NCI-H2107 (cell line): ENCODE results near the gene ANTXRL.
"Not testable (repeated sequence)": the region's sequence is repeated elsewhere in the genome, so short reads cannot be mapped to it uniquely, and the experiment has no call there.

Source experiments
- DNase-seq: peaks from one replicate; lab custom pipeline; 2025; lab: John Stamatoyannopoulos, UW

Gene ANTXRL

DNA sequence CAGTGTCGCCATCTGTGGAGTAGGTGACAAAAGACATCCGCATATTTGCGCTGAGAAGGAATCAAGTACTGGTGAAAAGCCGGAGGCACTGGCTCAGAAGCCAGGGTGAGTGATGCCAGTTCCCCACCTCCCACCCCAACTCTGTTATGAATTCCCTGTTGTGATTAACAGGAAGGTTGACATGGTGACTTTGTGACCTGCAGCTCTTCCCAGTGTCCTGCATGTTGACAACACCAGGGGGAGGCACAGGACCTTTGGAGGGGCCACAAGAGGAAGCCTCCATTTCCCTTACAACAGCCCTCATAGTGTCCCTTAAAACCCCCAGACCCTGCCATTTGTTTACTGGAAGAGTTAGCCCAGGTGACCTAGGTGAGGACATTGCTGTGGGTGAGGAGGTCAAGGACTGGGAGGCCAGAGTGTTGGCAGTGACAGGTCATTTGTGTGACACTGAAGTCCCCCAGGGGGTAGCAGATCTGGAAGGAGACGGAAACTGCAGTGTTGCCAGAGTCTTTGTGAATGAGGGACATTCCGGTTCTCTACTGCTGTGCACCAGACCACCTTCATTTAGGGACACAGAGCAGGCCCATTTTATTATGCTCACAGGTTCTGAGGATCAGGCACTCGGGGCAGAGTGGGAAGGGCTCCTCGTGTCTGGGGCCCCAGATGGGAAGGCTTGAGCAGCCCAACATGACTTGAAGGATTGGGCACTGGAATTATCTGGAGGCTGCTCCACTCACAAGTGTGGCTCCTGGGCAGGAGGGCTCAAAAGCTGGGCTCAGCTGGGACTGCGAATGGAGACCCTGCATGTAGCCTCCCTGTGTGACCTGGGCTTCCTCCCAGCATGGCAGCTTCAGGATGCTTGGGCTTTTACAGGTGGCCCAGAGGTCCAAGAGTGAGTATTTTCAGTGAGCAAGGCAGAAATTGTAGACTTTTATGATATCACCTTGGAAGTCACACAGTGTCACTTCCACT, 13.0 kb upstream of the ANTXRL start:
- no peak for DNase-seq

DNA sequence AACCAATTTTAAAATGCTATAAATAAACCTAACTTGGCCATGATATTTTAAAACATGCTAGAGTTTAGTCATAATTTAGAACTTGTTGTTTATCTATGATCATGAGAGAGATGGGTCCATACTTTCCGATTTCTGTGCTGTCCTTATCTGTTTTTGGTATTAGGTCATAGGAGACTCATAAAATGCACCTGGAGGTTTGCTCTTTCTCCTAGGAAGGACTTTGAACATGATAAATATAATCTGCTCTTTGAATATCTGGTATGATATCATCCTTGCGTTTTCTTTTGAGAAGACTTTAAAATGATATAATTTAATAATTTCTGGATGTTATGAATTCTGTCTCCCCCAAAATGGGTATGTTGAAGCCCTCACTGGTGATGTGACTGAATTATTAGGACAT, 9.0 kb upstream of the ANTXRL start:
- DNase-seq, result no peak

GRCh38 chr10:46282421-46282831, 4.4 kb upstream of the ANTXRL start:
- DNase-seq, result not testable (repeated sequence)

GRCh38 chr10:46282842-46283574, 3.8 kb upstream of the ANTXRL start:
- no peak for DNase-seq

DNA sequence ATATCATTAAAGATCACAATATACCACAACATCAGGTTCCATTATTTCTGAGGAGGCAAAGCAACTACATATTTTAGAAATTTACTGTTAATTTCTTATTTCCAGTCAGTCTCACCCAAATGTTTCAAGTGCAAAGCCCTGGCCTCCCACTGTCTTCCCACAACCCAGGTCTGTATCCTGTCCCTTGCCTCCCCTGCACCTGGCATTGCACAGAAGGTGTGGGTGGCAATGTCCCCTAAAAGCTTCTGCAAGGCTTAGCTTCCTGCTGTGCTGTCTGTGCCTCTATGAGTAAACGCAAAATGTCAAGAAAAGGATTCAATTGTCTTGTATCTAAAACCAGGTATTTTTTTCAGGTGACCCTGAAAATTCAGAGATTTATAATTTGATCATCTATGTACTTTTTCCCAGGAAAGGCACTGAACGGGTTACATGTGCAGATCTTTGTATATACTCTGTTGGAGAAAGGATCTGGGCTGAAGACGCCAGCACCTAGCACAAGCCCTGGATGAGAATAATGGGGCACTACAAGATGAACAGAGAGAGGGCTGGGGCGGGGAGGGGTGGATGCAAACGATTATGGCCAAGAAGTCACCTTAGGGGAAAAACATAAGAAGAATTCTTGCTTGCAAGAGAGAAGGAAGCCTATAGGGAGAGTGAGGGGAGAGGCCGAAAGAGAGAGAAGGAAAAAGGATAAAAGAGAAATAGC, 3.1 kb upstream of the ANTXRL start:
- DNase-seq, result no peak

- DNase-seq, result no peak
Measured at GRCh38 chr10:46284286-46285229, 2.2 kb upstream of the ANTXRL start.

- no peak for DNase-seq
Measured at GRCh38 chr10:46285300-46285699, 1.5 kb upstream of the ANTXRL start.

DNA sequence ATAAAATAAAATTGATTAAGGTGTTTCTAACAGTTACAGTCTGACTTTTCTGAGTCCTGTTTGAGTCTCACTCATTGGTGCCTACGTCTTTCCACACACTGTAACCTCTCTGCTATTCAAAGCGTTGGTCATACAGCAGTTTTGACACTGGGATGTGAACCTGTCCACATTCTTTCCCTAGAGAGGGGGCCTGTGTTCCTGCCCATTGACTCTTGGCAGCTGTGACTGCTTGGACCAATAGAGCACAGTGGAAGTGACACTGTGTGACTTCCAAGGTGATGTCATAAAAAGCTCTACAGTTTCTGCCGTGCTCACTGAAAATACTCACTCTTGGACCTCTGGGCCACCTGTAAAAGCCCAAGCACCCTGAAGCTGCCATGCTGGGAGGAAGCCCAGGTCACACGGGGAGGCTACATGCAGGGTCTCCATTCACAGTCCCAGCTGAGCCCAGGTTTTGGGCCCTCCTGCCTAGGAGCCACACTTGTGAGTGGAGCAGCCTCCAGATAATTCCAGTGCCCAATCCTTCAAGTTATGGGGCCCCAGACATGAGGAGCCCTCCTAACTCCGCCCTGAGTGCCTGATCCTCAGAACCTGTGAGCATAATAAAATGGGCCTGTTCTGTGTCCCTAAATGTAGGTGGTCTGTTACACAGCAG, 704 bp upstream of the ANTXRL start:
- no peak for DNase-seq

DNA sequence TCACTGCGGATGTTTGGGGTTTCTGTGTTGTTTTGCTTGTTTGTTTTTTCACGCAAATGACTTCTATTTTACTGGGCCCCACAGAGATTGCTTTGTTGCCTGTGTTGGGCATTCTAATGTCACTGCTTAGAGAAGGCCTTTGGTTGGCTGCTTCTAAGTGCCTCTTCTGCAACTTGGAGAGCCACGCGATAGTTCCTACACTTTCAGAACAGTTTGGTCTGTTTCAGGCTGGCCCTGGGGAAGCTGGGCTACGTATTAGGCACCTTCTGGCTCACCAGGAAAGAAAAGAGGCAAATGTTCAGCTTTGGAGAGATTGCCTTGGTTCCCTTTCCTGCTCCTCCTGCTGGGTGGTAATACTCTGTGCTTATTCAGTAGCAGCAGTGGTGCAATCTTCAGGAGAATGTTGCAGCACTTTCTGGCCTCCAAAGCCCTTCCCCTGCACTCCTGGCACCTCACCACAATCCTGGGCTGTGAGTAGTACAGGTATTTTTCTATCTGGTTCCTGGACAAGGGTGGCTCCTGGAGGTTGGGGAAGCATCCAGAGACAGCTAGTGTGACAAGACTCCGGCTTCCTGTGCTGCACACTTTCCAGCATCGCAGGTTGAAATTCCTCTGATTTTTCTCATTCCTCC, 1.2 kb downstream of the ANTXRL start:
- DNase-seq, result no peak

DNA sequence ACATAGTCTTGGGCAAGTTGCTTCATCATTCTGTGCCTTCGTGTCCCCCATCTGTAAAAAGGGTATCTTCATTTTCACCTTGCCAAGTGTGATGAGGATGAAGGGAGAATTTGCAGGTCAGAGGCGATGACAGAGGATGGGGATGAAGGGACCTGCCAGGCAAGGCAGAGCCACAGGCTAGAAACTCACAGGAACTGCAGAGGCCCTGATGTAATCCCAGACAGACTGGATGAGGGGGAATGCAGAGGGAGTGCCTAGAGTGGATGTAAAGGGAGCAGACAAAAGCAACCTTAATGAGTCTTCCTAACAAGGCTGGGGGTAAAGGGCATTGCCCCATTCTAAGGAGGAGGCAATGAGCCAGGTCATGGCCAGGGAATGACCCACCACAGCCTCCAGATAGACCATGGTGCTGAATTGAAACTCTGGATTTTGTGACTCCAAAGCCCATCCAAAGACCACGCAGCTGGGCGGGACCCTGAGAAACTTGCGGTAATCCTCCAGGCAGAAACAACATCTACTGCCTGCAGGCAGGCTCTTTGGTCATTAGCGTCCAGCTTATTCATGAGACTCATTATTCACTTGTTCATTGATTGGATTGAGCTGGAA, 1.9 kb downstream of the ANTXRL start:
- DNase-seq, result no peak

DNA sequence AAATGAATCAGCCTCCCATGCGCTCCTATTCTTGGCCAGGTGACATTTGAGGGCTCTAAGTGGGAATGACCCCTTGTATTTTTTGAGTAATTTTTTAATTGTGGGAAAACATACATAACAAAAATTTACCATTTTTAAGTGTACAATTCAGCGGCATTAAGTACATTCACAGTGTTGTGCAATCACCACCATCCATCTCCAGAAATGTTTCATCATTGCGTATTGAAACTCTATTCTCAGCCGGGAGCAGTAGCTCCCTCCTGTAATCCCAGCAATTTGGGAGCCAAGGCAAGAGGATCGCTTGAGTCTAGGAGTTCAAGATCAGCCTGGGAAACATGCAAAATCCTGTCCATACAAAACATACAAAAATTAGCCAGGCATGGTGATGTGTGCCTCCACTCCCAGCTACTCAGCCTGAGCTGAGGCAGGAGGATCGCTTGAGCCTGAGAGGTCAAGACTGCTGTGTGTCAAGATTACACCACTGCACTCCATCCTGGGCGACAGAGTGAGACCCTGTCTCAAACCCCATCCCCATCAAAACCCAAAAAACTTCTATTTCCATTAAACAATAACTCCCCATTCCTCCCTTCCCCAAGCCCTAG, 2.5 kb downstream of the ANTXRL start:
- DNase-seq, result no peak

- no peak for DNase-seq
Measured at GRCh38 chr10:46290101-46290886, 3.5 kb downstream of the ANTXRL start.

DNA sequence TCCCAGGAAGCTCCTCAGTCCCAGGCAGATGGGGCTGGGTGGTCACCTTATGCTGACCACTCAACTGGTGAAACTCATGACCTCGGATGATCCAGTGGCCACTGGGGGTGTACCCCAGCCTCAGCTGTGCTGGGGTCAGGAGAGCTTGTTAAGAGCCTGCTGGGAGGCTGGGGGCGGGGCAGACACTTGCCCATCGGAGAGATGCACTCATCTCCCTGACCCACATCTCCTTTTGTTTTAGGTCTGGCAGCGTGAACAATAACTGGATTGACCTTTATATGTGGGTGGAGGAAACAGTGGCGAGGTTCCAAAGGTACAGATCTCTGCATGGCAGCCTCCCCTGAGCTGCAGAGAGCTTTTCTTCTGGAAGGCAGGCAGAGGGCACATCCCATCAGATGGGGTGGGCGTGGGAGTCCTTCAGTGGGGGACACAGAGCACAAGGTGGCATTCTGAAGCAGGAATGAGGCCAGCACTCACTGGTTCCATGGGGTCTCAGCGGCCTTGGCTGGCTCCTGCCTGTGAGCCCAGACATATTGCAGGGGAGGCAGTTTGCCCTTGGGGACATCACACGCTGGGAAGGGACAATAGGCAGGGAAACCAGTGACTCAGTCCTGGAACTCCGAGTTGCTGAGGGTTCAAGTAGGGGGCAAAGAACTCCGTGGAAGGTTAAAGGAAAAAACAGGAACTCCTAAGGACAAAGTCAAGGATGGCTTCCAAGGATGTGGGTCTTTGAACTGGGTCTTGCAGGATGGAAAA, 5.2 kb downstream of the ANTXRL start:
- DNase-seq, result no peak

DNA sequence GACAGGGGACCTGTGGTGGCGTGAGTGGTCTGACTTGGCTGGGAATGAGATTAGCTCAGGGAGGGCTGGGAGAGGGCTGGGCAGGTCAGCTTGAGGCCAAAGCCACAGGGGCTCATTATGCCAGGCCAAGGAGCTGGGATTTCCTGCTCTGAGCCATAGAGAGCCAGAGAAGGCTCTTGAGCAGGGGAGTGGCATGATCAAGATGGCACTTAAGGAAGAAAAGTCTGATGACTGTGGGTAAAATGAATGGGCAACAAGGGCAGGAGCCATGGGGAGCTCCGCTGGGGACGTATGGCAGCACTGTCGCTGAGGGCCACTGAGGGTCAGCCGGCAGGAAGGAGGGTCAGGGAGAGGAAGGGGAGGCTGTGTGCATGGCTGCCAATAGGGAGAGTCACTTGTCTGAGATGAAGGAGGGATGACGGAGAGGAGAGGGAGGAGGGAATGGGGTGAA, 5.8 kb downstream of the ANTXRL start:
- no peak for DNase-seq

GRCh38 chr10:46293228-46293627, 6.4 kb downstream of the ANTXRL start:
- no peak for DNase-seq

DNA sequence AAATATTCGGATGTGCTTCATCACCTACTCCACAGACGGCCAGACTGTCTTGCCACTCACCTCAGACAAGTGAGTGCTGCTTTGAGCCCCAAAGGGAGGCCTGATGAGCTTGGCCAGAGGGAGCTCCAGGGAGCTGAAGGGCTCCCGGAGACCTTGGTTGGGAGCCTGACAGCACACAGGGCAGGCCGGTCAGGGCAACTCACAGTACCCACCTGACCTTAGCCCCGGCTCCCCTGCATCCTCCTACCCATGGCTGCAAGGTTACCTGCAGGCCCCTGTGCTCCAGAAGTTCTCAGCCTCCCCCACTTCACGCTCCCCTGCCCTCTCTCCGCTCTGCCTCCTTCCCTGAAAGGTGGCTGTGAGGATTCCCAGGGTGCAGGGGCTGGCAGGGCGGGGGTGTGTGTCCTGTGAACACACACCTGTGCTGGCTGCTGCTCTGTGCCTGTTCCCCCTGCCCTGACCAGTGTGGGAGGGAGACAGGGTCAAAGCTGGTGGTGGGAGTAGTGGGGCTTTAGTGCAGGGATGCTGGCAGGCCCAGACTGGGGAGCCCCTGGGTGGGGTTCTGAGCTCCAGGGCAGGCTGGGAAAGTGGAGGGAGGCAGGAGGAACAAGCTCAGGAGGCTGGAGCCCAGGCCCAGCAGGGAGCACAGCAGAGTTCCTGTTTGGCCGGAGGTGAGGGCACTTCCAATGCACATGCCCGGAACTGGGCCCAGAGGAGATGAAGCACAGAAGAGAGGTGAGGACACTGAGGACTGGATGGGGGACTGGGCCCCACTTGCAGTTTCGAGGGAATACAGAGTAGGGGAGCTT, 7.2 kb downstream of the ANTXRL start:
- no peak for DNase-seq

DNA sequence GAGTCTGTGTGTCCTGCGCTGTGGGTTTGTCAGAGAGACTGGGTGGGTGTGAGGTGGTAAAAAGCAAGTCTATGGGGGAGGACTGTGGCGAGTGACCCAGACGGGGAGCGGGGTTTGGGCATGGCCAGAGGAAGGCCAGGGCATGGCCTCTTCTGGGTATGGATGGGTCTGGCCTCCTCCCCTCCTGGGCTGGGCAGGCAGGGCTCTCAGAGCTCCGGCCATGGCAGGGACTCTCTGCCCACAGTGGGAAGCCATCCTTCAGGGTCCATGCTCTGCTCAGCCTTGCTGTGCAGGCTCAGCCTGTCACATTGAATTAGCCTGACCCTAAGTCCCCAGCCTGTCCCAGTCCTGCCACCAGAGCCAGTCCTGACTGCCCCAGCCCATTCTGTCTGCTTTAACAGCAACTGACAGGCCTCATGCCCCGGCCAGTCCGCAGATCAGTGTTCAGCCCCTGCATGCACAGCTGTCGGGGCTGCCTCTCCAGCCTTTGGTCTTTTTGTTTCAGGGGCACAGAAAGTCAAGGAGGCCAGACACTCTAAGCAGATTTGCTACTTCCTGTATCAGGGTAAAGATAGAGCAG, 7.9 kb downstream of the ANTXRL start:
- DNase-seq, result no peak
